ENCODE measurements around the gene ANGPTL4. TPM values are rescaled to one million over a fixed set of nuclear protein-coding genes. Genes with fewer than 3 reads are reported as not detected.
A peak's percentile ranks its signal among the peaks of the same experiment; 100 is the strongest.

The ANGPTL4 gene
- total and polyA plus RNA-seq, 2 of the 13 experiments (the other 11 are each of a cell fraction or from before 2014, with no cell fraction given), result 0.80 to 21.7 TPM

DNA sequence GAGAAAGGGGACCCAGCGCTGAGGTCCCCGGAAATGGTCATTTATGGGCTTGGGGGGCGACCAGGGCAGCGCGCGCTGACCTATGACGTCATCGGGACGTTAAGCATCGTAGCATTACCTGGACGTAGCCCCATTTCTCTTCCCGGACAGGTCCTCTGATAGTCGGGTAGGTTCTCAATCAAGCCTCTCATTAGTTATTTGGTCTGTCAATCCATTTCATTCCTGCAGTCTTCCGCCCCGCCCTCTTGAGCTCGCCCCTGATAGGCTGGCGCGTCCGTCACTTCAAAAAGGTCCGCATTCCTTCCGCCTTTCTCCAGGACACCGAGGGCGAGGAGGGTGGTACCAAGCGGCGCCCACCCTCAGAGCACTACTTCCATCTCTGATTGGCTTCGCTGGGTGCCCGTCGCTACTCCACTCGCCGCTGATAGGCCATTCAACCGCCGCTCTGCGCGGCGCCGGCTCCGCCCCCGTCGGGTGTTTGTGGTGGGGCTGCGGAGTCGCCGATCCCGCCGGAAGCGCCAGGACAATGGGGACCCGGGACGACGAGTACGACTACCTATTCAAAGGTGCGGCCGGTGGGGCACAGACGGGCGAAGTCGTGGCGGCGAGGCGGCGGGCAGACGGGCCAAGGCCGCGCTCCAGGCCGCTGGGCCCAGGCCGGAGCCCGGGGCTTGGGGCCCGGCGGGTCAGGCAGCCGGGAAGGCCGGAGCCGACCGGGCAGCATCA, 26.1 kb downstream of the ANGPTL4 start, which contains the start of gene RAB11B (continued):
- TF ChIP-seq, protein P1, sequence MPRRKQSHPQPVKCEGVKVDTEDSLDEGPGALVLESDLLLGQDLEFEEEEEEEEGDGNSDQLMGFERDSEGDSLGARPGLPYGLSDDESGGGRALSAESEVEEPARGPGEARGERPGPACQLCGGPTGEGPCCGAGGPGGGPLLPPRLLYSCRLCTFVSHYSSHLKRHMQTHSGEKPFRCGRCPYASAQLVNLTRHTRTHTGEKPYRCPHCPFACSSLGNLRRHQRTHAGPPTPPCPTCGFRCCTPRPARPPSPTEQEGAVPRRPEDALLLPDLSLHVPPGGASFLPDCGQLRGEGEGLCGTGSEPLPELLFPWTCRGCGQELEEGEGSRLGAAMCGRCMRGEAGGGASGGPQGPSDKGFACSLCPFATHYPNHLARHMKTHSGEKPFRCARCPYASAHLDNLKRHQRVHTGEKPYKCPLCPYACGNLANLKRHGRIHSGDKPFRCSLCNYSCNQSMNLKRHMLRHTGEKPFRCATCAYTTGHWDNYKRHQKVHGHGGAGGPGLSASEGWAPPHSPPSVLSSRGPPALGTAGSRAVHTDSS (CRISPR knock-in tag; conservative IDR thresholded peaks at IDR 0.05), result no peak
- TF ChIP-seq U2AF2 (IDR thresholded peaks at IDR 0.05; ENCODE audit: low read depth, low read length) (no peak), YY1 (IDR thresholded peaks at IDR 0.05; ENCODE audit: insufficient read depth, insufficient replicate concordance, low read depth, low read length) (peak; percentile 32), PHF20 (CRISPR knock-in tag; IDR thresholded peaks at IDR 0.05) (no peak), ZNF75D (CRISPR knock-in tag; IDR thresholded peaks at IDR 0.05; ENCODE audit: borderline replicate concordance) (no peak), SUZ12 (IDR thresholded peaks at IDR 0.05; ENCODE audit: low read depth, low read length) (no peak), SMAD1 (CRISPR knock-in tag; IDR thresholded peaks at IDR 0.05; ENCODE audit: borderline replicate concordance, low read depth) (no peak), PTBP1 (IDR thresholded peaks at IDR 0.05; ENCODE audit: low read depth, low read length, poor library complexity, severe bottlenecking) (no peak), NBN (conservative IDR thresholded peaks at IDR 0.05) (no peak), ELF4 (CRISPR knock-in tag; IDR thresholded peaks at IDR 0.05; ENCODE audit: borderline replicate concordance) (peak; percentile 92; the same call in 1 of the 2 replicates), CBX1 (IDR thresholded peaks at IDR 0.05; ENCODE audit: low read depth) (no peak), HDAC1 (CRISPR knock-in tag; IDR thresholded peaks at IDR 0.05) (peak; percentile 52; the same call in 1 of the 2 replicates), TARDBP (CRISPR knock-in tag; IDR thresholded peaks at IDR 0.05) (no peak; the same call in 1 of the 2 replicates), ZNF292 (CRISPR knock-in tag; IDR thresholded peaks at IDR 0.05; ENCODE audit: borderline replicate concordance, low read depth) (no peak), ZSCAN21 (CRISPR knock-in tag; IDR thresholded peaks at IDR 0.05; ENCODE audit: borderline replicate concordance) (peak; percentile 66; the same call in 1 of the 2 replicates), HOXA3 (CRISPR knock-in tag; IDR thresholded peaks at IDR 0.05) (peak; percentile 99), FOXP1 (IDR thresholded peaks at IDR 0.05) (no peak), FOXP1 (CRISPR knock-in tag; IDR thresholded peaks at IDR 0.05) (no peak), ZFY (CRISPR knock-in tag; IDR thresholded peaks at IDR 0.05) (peak; percentile 68), ZSCAN31 (CRISPR knock-in tag; IDR thresholded peaks at IDR 0.05; ENCODE audit: low read depth) (peak; percentile 70), ZFP41 (CRISPR knock-in tag; IDR thresholded peaks at IDR 0.05; ENCODE audit: borderline replicate concordance) (no peak), CREB1 (IDR thresholded peaks at IDR 0.05) (peak; percentile 100), CREB1 (CRISPR knock-in tag; IDR thresholded peaks at IDR 0.05) (peak; percentile 98), HMG20A (CRISPR knock-in tag; IDR thresholded peaks at IDR 0.05; ENCODE audit: borderline replicate concordance) (no peak), GABPB1 (CRISPR knock-in tag; IDR thresholded peaks at IDR 0.05) (peak; percentile 93), MEIS2 (CRISPR knock-in tag; IDR thresholded peaks at IDR 0.05) (peak; percentile 47; the same call in 1 of the 2 replicates)
- TF ChIP-seq, protein P2, sequence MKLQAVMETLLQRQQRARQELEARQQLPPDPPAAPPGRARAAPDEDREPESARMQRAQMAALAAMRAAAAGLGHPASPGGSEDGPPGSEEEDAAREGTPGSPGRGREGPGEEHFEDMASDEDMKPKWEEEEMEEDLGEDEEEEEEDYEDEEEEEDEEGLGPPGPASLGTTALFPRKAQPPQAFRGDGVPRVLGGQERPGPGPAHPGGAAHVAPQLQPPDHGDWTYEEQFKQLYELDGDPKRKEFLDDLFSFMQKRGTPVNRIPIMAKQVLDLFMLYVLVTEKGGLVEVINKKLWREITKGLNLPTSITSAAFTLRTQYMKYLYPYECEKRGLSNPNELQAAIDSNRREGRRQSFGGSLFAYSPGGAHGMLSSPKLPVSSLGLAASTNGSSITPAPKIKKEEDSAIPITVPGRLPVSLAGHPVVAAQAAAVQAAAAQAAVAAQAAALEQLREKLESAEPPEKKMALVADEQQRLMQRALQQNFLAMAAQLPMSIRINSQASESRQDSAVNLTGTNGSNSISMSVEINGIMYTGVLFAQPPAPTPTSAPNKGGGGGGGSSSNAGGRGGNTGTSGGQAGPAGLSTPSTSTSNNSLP (IDR thresholded peaks at IDR 0.05; ENCODE audit: low read depth, low read length), result peak; percentile 73; the same call in 1 of the 2 replicates
- TF ChIP-seq, protein P3, sequence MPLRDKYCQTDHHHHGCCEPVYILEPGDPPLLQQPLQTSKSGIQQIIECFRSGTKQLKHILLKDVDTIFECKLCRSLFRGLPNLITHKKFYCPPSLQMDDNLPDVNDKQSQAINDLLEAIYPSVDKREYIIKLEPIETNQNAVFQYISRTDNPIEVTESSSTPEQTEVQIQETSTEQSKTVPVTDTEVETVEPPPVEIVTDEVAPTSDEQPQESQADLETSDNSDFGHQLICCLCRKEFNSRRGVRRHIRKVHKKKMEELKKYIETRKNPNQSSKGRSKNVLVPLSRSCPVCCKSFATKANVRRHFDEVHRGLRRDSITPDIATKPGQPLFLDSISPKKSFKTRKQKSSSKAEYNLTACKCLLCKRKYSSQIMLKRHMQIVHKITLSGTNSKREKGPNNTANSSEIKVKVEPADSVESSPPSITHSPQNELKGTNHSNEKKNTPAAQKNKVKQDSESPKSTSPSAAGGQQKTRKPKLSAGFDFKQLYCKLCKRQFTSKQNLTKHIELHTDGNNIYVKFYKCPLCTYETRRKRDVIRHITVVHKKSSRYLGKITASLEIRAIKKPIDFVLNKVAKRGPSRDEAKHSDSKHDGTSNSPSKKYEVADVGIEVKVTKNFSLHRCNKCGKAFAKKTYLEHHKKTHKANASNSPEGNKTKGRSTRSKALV (CRISPR knock-in tag; IDR thresholded peaks at IDR 0.05), result no peak
